Cortex of kidney (tissue), 1 donor: ENCODE measurements around the gene PHPT1.
"Not testable (repeated sequence)": the region's sequence is repeated elsewhere in the genome, so short reads cannot be mapped to it uniquely, and the experiment has no call there.

Source experiments
- DNase-seq: peaks from one replicate; lab custom pipeline; 2025; lab: John Stamatoyannopoulos, UW

The PHPT1 gene

GRCh38 chr9:136823136-136824046 is 25.8 kb upstream of the PHPT1 start:
- DNase-seq: no peak

GRCh38 chr9:136824496-136825225 is 24.5 kb upstream of the PHPT1 start:
- DNase-seq: no peak

GRCh38 chr9:136825295-136826187 is 23.7 kb upstream of the PHPT1 start:
- DNase-seq: no peak

- DNase-seq: no peak
These were observed 23.0 kb upstream of the PHPT1 start for GRCh38 chr9:136826188-136826541.

GRCh38 chr9:136826703-136827582 is 22.3 kb upstream of the PHPT1 start:
- no peak for DNase-seq

- no peak for DNase-seq
These were observed 21.3 kb upstream of the PHPT1 start for GRCh38 chr9:136827794-136828473.

- no peak for DNase-seq
These were observed 20.6 kb upstream of the PHPT1 start for GRCh38 chr9:136828474-136829140.

- no peak for DNase-seq
These were observed 19.8 kb upstream of the PHPT1 start for GRCh38 chr9:136829412-136829811.

GRCh38 chr9:136829981-136830885 is 19.0 kb upstream of the PHPT1 start:
- no peak for DNase-seq

GRCh38 chr9:136831002-136831719 is 18.0 kb upstream of the PHPT1 start:
- DNase-seq: no peak

- DNase-seq: no peak
These were observed 17.5 kb upstream of the PHPT1 start for GRCh38 chr9:136831720-136832104.

- no peak for DNase-seq
These were observed 16.6 kb upstream of the PHPT1 start for GRCh38 chr9:136832581-136832980.

- not testable (repeated sequence) for DNase-seq
These were observed 15.7 kb upstream of the PHPT1 start for GRCh38 chr9:136833381-136834048.

- DNase-seq: no peak
These were observed 13.9 kb upstream of the PHPT1 start for GRCh38 chr9:136835162-136835931.

GRCh38 chr9:136835932-136836904 is 13.0 kb upstream of the PHPT1 start:
- DNase-seq: no peak
